Heart left ventricle (tissue), 16 donors: ENCODE results near the gene ZNF507. TPM values are rescaled to one million over a fixed set of nuclear protein-coding genes. Genes with fewer than 3 reads are reported as not detected.

Source experiments
- ATAC-seq, 4 donors: fragments of 200-7000 bp; cut with Tn5 transposase; one replicate each; pipeline ENCODE4 v1.9.1; 2020 to 2022; ENCODE audit warnings: moderate library complexity in 4 of 4, mild to moderate bottlenecking in 3 of 4, moderate number of reproducible peaks in 1 of 4
- DNase-seq, 5 donors: peaks; one replicate each; pipeline ENCODE4 v3.0.0-alpha.2; 2020
- H3K27ac ChIP-seq, 12 donors: fragments of 200-600 bp; sonication (generic) in 4 of 12; one replicate each; pipeline versions ENCODE4 v1.5.0 to v1.8.0; 2016 to 2022; ENCODE audit warnings: mild to moderate bottlenecking in 2 of 12
- H3K27me3 ChIP-seq, 9 donors: fragments of 200-600 bp; sonication (generic) in 2 of 9; one replicate each; pipeline versions ENCODE4 v1.5.1 to v1.8.0; 2016 to 2022; ENCODE audit warnings: mild to moderate bottlenecking in 3 of 9
- H3K36me3 ChIP-seq, 9 donors: fragments of 200-600 bp; sonication (generic) in 2 of 9; one replicate each; pipeline versions ENCODE4 v1.5.0 to v1.8.0; 2018 to 2022; ENCODE audit warnings: mild to moderate bottlenecking in 2 of 9
- H3K4me1 ChIP-seq, 12 donors: fragments of 200-600 bp; sonication (generic) in 4 of 12; one replicate each; pipeline versions ENCODE4 v1.5.0 to v1.8.0; 2016 to 2022; ENCODE audit warnings: mild to moderate bottlenecking in 3 of 12
- H3K4me3 ChIP-seq, 12 donors: fragments of 200-600 bp; sonication (generic) in 4 of 12; one replicate each; pipeline versions ENCODE4 v1.5.0 to v1.8.0; 2017 to 2022; ENCODE audit warnings: mild to moderate bottlenecking in 9 of 12, moderate library complexity in 4 of 12
- H3K9me3 ChIP-seq, 12 donors: fragments of 200-600 bp; sonication (generic) in 4 of 12; one replicate each; pipeline versions ENCODE4 v1.5.0 to v1.8.0; 2016 to 2022; ENCODE audit warnings: mild to moderate bottlenecking in 1 of 12
- POLR2A ChIP-seq, 2 donors: fragments of 450-650 bp; IDR thresholded peaks; one replicate each; pipeline ENCODE4 v1.6.1; 2017; ENCODE audit warnings: antibody characterized with exemption in 2 of 2, mild to moderate bottlenecking in 2 of 2, moderate library complexity in 2 of 2
- WGBS, 4 donors: extraction: QIAGEN DNeasy Blood & Tissue Kit in 2 of 4; methylation state at CpG; one replicate each; pipeline versions ENCODE4 v1.1.5 to v1.1.7; 2013 to 2018; 5-methylcytosine and 5-hydroxymethylcytosine counted together
- intact Hi-C, 10 donors: fragments of 100-400 bp; cut with DNase I; formaldehyde crosslinking; loops; one replicate each; pipeline versions ENCODE4 v1.11.1 to v1.14.2; 2022
- long read RNA-seq, 3 donors: library from polyadenylated mRNA; unstranded; transcript quantifications; one replicate each; pipeline ENCODE4 v2.0.0, GENCODE V29; 2020 to 2021
- polyA plus RNA-seq, 2 donors: library from polyadenylated mRNA; stranded (reverse); fragments of 200-250 nt; gene quantifications; one replicate each; pipeline ENCODE4 v1.2.3, GENCODE V29; 2013
- total RNA-seq, 9 donors: library from RNA; depleted of rRNA in 2 of 9; stranded (reverse); fragments of >200 nt in 2 of 9; fragmentation: NEBNext Ultra II Directional in 3 of 9; extraction: Animal tissue kit (Norgen Biotek cat#: 25700) in 3 of 9; gene quantifications; one replicate each; pipeline versions ENCODE4 v1.1.0 to v1.2.4, GENCODE V29; 2016 to 2023
- TF ChIP-seq, protein P1 (sequence below), 12 donors: fragments of 200-600 bp; sonication (generic) in 4 of 12; IDR thresholded peaks; one replicate each; pipeline versions ENCODE4 v1.5.0 to v1.8.0; 2018 to 2022; ENCODE audit warnings: antibody characterized with exemption in 12 of 12, mild to moderate bottlenecking in 5 of 12
- donor health status: ischemic (EF 13 %, LVEDD 7.1; RV severe dilation, severe dysfunction).
- donor health status: healthy with polysubstance abuse.
- donor health status: DM: no; HTN: yes; CAD: no.
- donor health status: DM: no; HTN: no; CAD: no.
- donor health status: ischemic (EF 25% LVEDD 6.9; RV normal size, moderate dysfunction).
- donor health status: ischemic (EF 25% LVEDD 5.7; RV mildly dilated, moderate dysfunction).
- donor health status: healthy.
- donor health status: DM: yes; HTN: yes; CAD: no.
- donor health status: ischemic (EF 35%, LVEDD 5.7; RV mildly dilated, moderate dysfunction).
- donor health status: nonischemic (EF 11% LVEDD 7.7; RV severe dilation, severe dysfunction).
- donor health status: DM: yes; HTN: yes; CAD: no.
- donor health status: PGD.
- donor health status: ischemic (EF 29% LVEDD 5.4; RV normal size, mild dysfunction).
- donor health status: nonischemic (EF 23%, LVEDD 6.1; RV moderate dilation, normal function).

Gene ZNF507
- 10 to 100 TPM in 8 of 9 donors, 1 to 10 TPM in 1; 9.1 to 27.3 (median 17.3) TPM for total RNA-seq
- polyA plus RNA-seq, result 1 to 10 TPM; 4.2 to 7.7 TPM
- long read RNA-seq, donor 1, full-length matches to known transcripts, result 6 of 12 reads
- long read RNA-seq, donor 1, partial matches to known transcripts, result 5 of 12 reads
- long read RNA-seq, donor 1, other reads (novel, unspliced or antisense), result 1 of 12 reads
- long read RNA-seq, donor 2, full-length matches to known transcripts, result 3 of 9 reads
- long read RNA-seq, donor 2, partial matches to known transcripts, result 0 of 9 reads
- long read RNA-seq, donor 2, other reads (novel, unspliced or antisense), result 6 of 9 reads
- long read RNA-seq, donor 3, partial matches to known transcripts, result 0 of 5 reads
- long read RNA-seq, donor 3, other reads (novel, unspliced or antisense), result 3 of 5 reads

DNA sequence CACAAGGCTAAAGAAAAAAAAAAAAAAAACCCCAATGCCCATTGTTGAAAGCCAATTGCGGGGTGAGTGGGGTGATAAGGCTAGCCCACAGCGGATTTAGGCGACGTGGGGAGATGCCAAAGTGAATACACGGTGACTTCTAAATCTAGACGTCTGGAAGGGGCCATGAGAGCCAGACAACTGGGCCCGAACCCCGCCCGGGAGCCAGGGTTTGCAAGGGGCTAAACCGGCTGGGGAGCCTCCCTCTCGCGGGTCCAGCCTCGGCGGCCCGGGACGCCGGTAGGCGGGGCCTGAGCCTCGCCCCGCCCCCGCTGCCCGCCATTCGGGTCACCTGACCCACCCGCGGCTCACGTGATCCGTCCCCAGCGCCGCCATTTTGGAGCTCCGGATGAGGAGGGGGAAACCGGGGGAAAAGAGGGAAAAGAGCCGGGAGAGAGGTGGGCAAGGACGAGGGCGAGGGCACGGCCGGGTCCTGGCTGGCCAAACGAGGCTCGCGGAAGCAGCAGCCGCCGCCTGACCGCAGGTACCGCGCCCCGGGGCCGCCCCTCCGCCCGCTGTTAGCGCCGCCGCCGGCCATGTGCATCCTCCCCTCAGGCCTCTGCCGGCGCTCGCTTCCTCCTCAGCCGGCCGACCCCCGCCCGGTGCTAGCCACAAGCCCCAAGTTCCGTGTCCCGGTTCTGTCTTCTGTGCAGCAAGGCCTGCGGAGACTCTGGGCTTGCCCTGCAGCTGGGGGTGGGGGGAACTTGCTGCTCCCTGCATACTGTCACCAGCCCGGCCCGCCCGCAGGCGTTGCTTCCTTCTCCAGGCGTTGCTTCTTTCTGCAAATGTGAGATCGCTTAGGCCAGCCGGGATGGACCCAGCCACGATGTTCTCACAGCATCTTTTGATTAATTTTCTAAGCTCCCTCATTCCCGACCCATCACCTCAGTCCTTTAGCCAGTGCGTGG is at the start of gene ZNF507:
Gene ZNF507, plus strand, starts transcription at position 350 of the 947 bp plus-strand sequence. CDS start 7,221 bp downstream, outside the sequence.
- WGBS, 4 donors, result 3 to 6% (median 4%) methylated on average over 54 to 72 of the region's 72 CpGs

DNA sequence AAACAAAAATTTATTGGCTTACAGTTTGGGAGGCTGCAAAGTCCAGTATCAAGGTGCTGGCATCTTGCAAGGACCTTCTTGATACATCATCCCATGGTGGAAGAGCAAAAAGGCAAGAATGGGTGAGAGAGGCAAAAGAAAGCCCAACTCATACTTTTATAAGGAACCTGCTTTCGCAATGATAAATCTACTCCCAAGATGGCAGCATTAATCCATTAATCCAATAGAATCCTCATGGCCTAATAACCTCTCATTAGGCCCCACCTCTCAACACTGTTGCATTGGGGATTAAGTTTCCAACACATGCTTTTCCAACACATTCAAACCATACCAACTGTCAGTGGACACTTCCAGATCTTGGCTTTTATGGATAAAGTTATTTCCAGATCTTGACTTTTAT is 48.7 kb upstream of the ZNF507 start:
- no peak for TF ChIP-seq POLR2A (IDR thresholded peaks at IDR 0.05)
- TF ChIP-seq, protein P1, sequence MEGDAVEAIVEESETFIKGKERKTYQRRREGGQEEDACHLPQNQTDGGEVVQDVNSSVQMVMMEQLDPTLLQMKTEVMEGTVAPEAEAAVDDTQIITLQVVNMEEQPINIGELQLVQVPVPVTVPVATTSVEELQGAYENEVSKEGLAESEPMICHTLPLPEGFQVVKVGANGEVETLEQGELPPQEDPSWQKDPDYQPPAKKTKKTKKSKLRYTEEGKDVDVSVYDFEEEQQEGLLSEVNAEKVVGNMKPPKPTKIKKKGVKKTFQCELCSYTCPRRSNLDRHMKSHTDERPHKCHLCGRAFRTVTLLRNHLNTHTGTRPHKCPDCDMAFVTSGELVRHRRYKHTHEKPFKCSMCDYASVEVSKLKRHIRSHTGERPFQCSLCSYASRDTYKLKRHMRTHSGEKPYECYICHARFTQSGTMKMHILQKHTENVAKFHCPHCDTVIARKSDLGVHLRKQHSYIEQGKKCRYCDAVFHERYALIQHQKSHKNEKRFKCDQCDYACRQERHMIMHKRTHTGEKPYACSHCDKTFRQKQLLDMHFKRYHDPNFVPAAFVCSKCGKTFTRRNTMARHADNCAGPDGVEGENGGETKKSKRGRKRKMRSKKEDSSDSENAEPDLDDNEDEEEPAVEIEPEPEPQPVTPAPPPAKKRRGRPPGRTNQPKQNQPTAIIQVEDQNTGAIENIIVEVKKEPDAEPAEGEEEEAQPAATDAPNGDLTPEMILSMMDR (IDR thresholded peaks at IDR 0.05), result no peak
- Histone ChIP-seq H3K27me3 (no peaks in the 10 kb centered on the region), H3K4me1 (no peaks in the 10 kb centered on the region), H3K27ac (no peak overlapping the region), H3K4me3 (no peak overlapping the region), H3K36me3 (no peaks in the 10 kb centered on the region), H3K9me3 (peaks cover 0 to 23% (median 0%) of the 10 kb centered on the region in 12 donors)
- WGBS, 4 donors, result 92 to 100% (median 95%) methylated on average over 1 of the region's 1 CpG
- DNase-seq, result no peak
- ATAC-seq, result no peak
- intact Hi-C loops, result no loop called here

More for the DNA sequence above, at the start of gene ZNF507:
- H3K9me3 ChIP-seq, result no peaks in the 10 kb centered on the region
- H3K36me3 ChIP-seq, result peaks cover 0 to 33% (median 21%) of the 10 kb centered on the region in 9 donors
- peak; percentile 77 to 98 (median 96) for ATAC-seq
- TF ChIP-seq, protein P1 (IDR thresholded peaks at IDR 0.05), result peak in 3 of 12 donors; percentile 4 to 24 (median 19)
- no peak for TF ChIP-seq POLR2A (IDR thresholded peaks at IDR 0.05)
- H3K27me3 ChIP-seq, result peaks cover 0 to 73% (median 0%) of the 10 kb centered on the region in 9 donors
- intact Hi-C loops, result loop anchor here in 7 of 10 donors (2.0 to 10.0 kb wide), 5 partner anchors 59 to 237 kb away; partner anchors contain the start of genes DPY19L3 (in 6 of the 7) and PDCD5 (in 2 of the 7)
- peak; percentile 83 to 89 (median 86) for DNase-seq
- peak within 1 kb of the TSS; percentile 43 to 89 (median 75) for H3K27ac ChIP-seq
- H3K4me1 ChIP-seq, result peaks cover 0 to 41% (median 29%) of the 10 kb centered on the region in 12 donors
- peak within 1 kb of the TSS; percentile 73 to 93 (median 82) for H3K4me3 ChIP-seq

DNA sequence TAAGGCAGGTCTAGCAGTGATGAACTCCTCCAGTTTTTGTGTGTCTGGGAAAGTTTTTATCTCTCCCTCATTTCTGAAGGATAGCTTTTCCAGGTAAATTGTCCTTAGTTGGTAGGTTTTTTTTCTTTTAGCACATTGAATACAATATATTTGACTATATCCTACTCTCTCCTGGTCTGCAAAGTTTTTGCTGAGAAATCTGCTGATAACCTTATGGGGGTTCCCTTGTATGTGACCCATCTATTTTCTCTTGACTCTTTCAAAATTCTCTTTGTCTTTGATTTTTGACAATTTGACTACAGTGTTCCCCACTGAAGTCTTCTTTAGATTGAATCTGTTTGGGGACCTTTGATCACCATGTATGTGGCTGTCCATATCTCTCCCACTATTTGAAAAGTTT is 42.6 kb upstream of the ZNF507 start:
- no peak for TF ChIP-seq POLR2A (IDR thresholded peaks at IDR 0.05)
- TF ChIP-seq, protein P1 (IDR thresholded peaks at IDR 0.05), result no peak
- intact Hi-C loops, result no loop called here
- no peak for ATAC-seq
- Histone ChIP-seq H3K9me3 (peaks cover 0 to 45% (median 8%) of the 10 kb centered on the region in 12 donors), H3K27ac (no peak overlapping the region), H3K36me3 (no peaks in the 10 kb centered on the region), H3K27me3 (peaks cover 0 to 12% (median 0%) of the 10 kb centered on the region in 9 donors), H3K4me3 (no peak overlapping the region), H3K4me1 (no peaks in the 10 kb centered on the region)
- DNase-seq, result no peak
